Coronary artery (tissue), 2 donors: ENCODE data around the gene ATMIN.

Experiments
- DNase-seq: peaks from one replicate; pipeline ENCODE4 v3.0.0-alpha.2; 2017; ENCODE audit warnings: low spot score
- H3K27ac ChIP-seq, 2 donors: fragments of 200-600 bp; sonication (generic); one replicate each; pipeline ENCODE4 v1.5.1; 2016 to 2019
- H3K4me3 ChIP-seq: fragments of 200-600 bp; sonication (generic); 2 replicates; pipeline ENCODE4 v1.5.1; 2016; ENCODE audit warnings: mild to moderate bottlenecking, moderate library complexity
- TF ChIP-seq, protein P1 (sequence below): fragments of 200-600 bp; sonication (generic); IDR thresholded peaks from one replicate; pipeline ENCODE4 v1.5.1; 2019; ENCODE audit warnings: antibody characterized with exemption

Gene ATMIN

GRCh38 chr16:81076566-81077075 is 41.0 kb downstream of the ATMIN start:
- peak overlapping the region; percentile 97 for H3K27ac ChIP-seq
- TF ChIP-seq, protein P1, sequence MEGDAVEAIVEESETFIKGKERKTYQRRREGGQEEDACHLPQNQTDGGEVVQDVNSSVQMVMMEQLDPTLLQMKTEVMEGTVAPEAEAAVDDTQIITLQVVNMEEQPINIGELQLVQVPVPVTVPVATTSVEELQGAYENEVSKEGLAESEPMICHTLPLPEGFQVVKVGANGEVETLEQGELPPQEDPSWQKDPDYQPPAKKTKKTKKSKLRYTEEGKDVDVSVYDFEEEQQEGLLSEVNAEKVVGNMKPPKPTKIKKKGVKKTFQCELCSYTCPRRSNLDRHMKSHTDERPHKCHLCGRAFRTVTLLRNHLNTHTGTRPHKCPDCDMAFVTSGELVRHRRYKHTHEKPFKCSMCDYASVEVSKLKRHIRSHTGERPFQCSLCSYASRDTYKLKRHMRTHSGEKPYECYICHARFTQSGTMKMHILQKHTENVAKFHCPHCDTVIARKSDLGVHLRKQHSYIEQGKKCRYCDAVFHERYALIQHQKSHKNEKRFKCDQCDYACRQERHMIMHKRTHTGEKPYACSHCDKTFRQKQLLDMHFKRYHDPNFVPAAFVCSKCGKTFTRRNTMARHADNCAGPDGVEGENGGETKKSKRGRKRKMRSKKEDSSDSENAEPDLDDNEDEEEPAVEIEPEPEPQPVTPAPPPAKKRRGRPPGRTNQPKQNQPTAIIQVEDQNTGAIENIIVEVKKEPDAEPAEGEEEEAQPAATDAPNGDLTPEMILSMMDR: no peak
- peak; percentile 88 for DNase-seq
- H3K4me3 ChIP-seq: peak overlapping the region; percentile 89

GRCh38 chr16:81077076-81077940 is 41.7 kb downstream of the ATMIN start, which contains the start of gene C16orf46:
Gene C16orf46, minus strand, starts transcription at chr16:81077238. Its CDS starts 13,283 bp downstream, at chr16:81063955.
- Histone ChIP-seq H3K27ac (peak within 1 kb of the TSS; percentile 97), H3K4me3 (peak within 1 kb of the TSS; percentile 89)
- peak; percentile 99 for DNase-seq
- TF ChIP-seq, protein P1: no peak

GRCh38 chr16:81080233-81080632 is 44.6 kb downstream of the ATMIN start:
- TF ChIP-seq, protein P1: no peak
- Histone ChIP-seq H3K4me3 (no peak overlapping the region), H3K27ac (no peak overlapping the region)
- DNase-seq: no peak

- TF ChIP-seq, protein P1: no peak
These were observed 45.4 kb downstream of the ATMIN start for GRCh38 chr16:81081014-81081413.

GRCh38 chr16:81088836-81089235 is 53.2 kb downstream of the ATMIN start:
- Histone ChIP-seq H3K27ac (no peak overlapping the region), H3K4me3 (no peak overlapping the region)
- no peak for DNase-seq
- TF ChIP-seq, protein P1: no peak

More at GRCh38 chr16:81081014-81081413, 45.4 kb downstream of the ATMIN start:
- Histone ChIP-seq H3K27ac (no peak overlapping the region), H3K4me3 (no peak overlapping the region)
- no peak for DNase-seq

DNA sequence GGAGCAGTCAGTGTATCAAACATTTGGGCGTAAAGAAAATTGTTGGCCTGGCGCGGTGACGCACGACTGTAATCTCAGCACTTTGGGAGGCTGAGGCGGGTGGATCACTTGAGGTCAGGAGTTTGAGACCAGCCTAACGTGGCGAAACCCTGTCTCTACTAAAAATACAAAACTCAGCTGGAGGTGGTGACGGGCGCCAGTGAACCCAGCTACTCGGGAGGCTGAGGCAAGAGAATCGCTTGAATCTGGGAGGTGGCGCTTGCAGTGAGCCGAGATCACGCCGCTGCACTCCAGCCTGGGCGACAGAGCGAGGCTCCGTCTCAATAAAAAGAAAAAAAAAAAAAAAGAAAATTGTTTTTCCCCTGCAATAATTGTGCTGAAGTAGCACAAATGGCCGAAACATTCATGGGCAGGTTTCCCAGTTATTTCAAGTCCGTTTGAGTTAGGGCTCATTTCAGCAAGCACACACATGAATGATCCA is 59.2 kb downstream of the ATMIN start:
- Histone ChIP-seq H3K4me3 (peak overlapping the region; percentile 88), H3K27ac (no peak overlapping the region)
- no peak for DNase-seq
- TF ChIP-seq, protein P1: no peak
